HCT116 (cell line): ENCODE data around the gene FXYD1. TPM values are rescaled to one million over a fixed set of nuclear protein-coding genes. Genes with fewer than 3 reads are reported as not detected.

Experiments
- ATAC-seq: fragments of 200-7000 bp; cut with Tn5 transposase; 2 replicates; pipeline ENCODE4 v1.9.1; 2020; ENCODE audit warnings: mild to moderate bottlenecking, moderate library complexity
- BruUV-seq: library from RNA; stranded (reverse); fragments of 400-500 nt; replicated peaks from 2 replicates; lab custom pipeline; 2021; lab: Mats Ljungman, UMichigan
- CTCF ChIA-PET: fragments of 300-600 bp; sonication (Branson Sonifier 250); formaldehyde crosslinking; loops from one replicate; lab custom pipeline; 2021; ENCODE audit warnings: antibody characterized with exemption; lab: Charles Lee
- POLR2A ChIA-PET: fragments of 300-600, 350-600 bp; sonication (Branson Sonifier 250); formaldehyde crosslinking; loops from one replicate; lab custom pipeline; 2021; ENCODE audit warnings: antibody characterized with exemption; lab: Charles Lee
- RAD21 ChIA-PET, 2 experiments: fragments of 300-600 bp; sonication (Branson Sonifier 250); formaldehyde crosslinking; loops; one replicate each; lab custom pipeline; 2023; ENCODE audit warnings: low total read pairs in 2 of 2; ENCODE audit not compliant: uncharacterized antibody in 2 of 2, unreplicated experiment in 2 of 2, low non-redundant PET in 1 of 2; lab: Charles Lee
- DNase-seq: peaks from one replicate; pipeline ENCODE4 v3.0.0-alpha.2; 2010; ENCODE audit warnings: low read depth, low spot score
- H2AFZ ChIP-seq: fragments of 200-600 bp; shearing (Covaris generic), sonication (generic); 2 replicates; pipeline ENCODE4 v1.6.1; 2017; ENCODE audit warnings: low read depth, mixed run types, mixed read lengths, antibody characterized with exemption, low read length; ENCODE audit not compliant: poor library complexity, severe bottlenecking
- H3K27ac ChIP-seq: 2 replicates; pipeline ENCODE4 v1.5.1; 2012; ENCODE audit warnings: low read depth, low read length
- H3K27me3 ChIP-seq: fragments of 200-600 bp; sonication (generic); 2 replicates; pipeline ENCODE4 v1.6.1; 2016; ENCODE audit warnings: mixed run types, low read length, mixed read lengths; ENCODE audit not compliant: insufficient read depth
- H3K36me3 ChIP-seq, 2 experiments: fragments of 200-500 bp in 1 of 2; fragments of 200-600 bp in 1 of 2; sonication (Bioruptor generic) in 1 of 2; sonication (generic) in 1 of 2; 2 replicates each; pipeline versions ENCODE4 v1.5.1 to v1.6.1; 2014 to 2016; ENCODE audit warnings: low read length in 2 of 2, inconsistent platforms in 1 of 2, mixed read lengths in 1 of 2, mixed run types in 1 of 2; ENCODE audit not compliant: insufficient read depth in 2 of 2, control insufficient read depth in 1 of 2
- H3K4me1 ChIP-seq, 2 experiments: fragments of 200-600 bp in 1 of 2; sonication (generic) in 1 of 2; 2 replicates each; pipeline versions ENCODE4 v1.5.1 to v1.6.1; 2012 to 2017; ENCODE audit warnings: low read length in 2 of 2, inconsistent platforms in 1 of 2, mild to moderate bottlenecking in 1 of 2, mixed read lengths in 1 of 2, mixed run types in 1 of 2, moderate library complexity in 1 of 2; ENCODE audit not compliant: insufficient read depth in 2 of 2, control insufficient read depth in 1 of 2
- H3K4me2 ChIP-seq: fragments of 200-600 bp; sonication (generic); 2 replicates; pipeline ENCODE4 v1.6.1; 2017; ENCODE audit warnings: mixed run types, low read length, mixed read lengths
- H3K4me3 ChIP-seq, 2 experiments: fragments of 200-600 bp in 1 of 2; sonication (generic) in 1 of 2; replicated peaks in 1 of 2; 2 replicates each; pipeline ENCODE4 v1.5.1; 2011 to 2016; ENCODE audit warnings: low read length in 2 of 2, control low read depth in 1 of 2, low read depth in 1 of 2, mild to moderate bottlenecking in 1 of 2, mixed read lengths in 1 of 2, mixed run types in 1 of 2
- H3K79me2 ChIP-seq: fragments of 200-600 bp; sonication (generic); 2 replicates; pipeline ENCODE4 v1.6.1; 2017; ENCODE audit warnings: mild to moderate bottlenecking, mixed run types, low read length, moderate library complexity, mixed read lengths; ENCODE audit not compliant: insufficient read depth
- H3K9ac ChIP-seq: fragments of 200-600 bp; sonication (generic); 2 replicates; pipeline ENCODE4 v1.6.1; 2016; ENCODE audit warnings: low read length, mixed read lengths
- H3K9me2 ChIP-seq: fragments of 200-600 bp; sonication (generic), shearing (Covaris generic); 2 replicates; pipeline ENCODE4 v1.6.1; 2017; ENCODE audit warnings: mixed run types, mild to moderate bottlenecking, moderate library complexity; ENCODE audit not compliant: insufficient read depth
- H3K9me3 ChIP-seq, 2 experiments: fragments of 200-500 bp in 1 of 2; fragments of 200-600 bp in 1 of 2; sonication (Bioruptor generic) in 1 of 2; sonication (generic) in 1 of 2; 2 replicates each; pipeline ENCODE4 v1.6.1; 2014 to 2017; ENCODE audit warnings: low read length in 2 of 2, mixed read lengths in 2 of 2, inconsistent platforms in 1 of 2, low read depth in 1 of 2, mild to moderate bottlenecking in 1 of 2, mixed run types in 1 of 2, moderate library complexity in 1 of 2; ENCODE audit not compliant: control insufficient read depth in 1 of 2, insufficient read depth in 1 of 2
- H4K20me1 ChIP-seq: fragments of 200-600 bp; sonication (generic), shearing (Covaris generic); 2 replicates; pipeline ENCODE4 v1.6.1; 2017; ENCODE audit warnings: mixed run types, mild to moderate bottlenecking, moderate library complexity; ENCODE audit not compliant: insufficient read depth
- CBX3 ChIP-seq: IDR thresholded peaks from 2 replicates; pipeline ENCODE4 v1.6.1; 2012; ENCODE audit warnings: low read depth
- ELF1 ChIP-seq: IDR thresholded peaks from 2 replicates; pipeline ENCODE4 v1.6.1; 2012; ENCODE audit warnings: low read depth, borderline replicate concordance
- EZH2 ChIP-seq: fragments of 200-600 bp; sonication (generic); IDR thresholded peaks from 2 replicates; pipeline ENCODE4 v1.6.1; 2017; ENCODE audit warnings: antibody characterized with exemption, mixed run types
- EZH2phosphoT487 ChIP-seq: fragments of 200-600 bp; IDR thresholded peaks from 2 replicates; pipeline ENCODE4 v1.6.1; 2018; ENCODE audit warnings: antibody characterized with exemption, borderline replicate concordance
- FOSL1 ChIP-seq: IDR thresholded peaks from 2 replicates; pipeline ENCODE4 v1.6.1; 2012; ENCODE audit warnings: low read depth
- POLR2A ChIP-seq: IDR thresholded peaks from 2 replicates; pipeline ENCODE4 v1.7.0; 2011; ENCODE audit warnings: borderline replicate concordance; ENCODE audit not compliant: insufficient read depth, insufficient read length; ENCODE audit errors: extremely low read depth
- RAD21 ChIP-seq: IDR thresholded peaks from 2 replicates; pipeline ENCODE4 v1.6.1; 2012; ENCODE audit warnings: low read depth, mild to moderate bottlenecking
- SP1 ChIP-seq: IDR thresholded peaks from 2 replicates; pipeline ENCODE4 v1.6.1; 2012; ENCODE audit warnings: low read depth
- TCF7L2 ChIP-seq: IDR thresholded peaks from 2 replicates; pipeline ENCODE4 v1.7.0; 2011; ENCODE audit warnings: borderline replicate concordance, inconsistent platforms; ENCODE audit not compliant: insufficient read depth, insufficient read length; ENCODE audit errors: extremely low read depth
- YY1 ChIP-seq: IDR thresholded peaks from 2 replicates; pipeline ENCODE4 v1.6.1; 2011; ENCODE audit warnings: low read length, low read depth, moderate library complexity, mild to moderate bottlenecking; ENCODE audit not compliant: insufficient replicate concordance; ENCODE audit errors: extremely low read depth
- ZFX ChIP-seq: fragments of 450-650 bp; IDR thresholded peaks from 2 replicates; pipeline ENCODE4 v1.6.1; 2017
- intact Hi-C: fragments of 100-400 bp; cut with micrococcal nuclease; formaldehyde crosslinking; loops from 2 replicates; pipeline ENCODE4 v1.10.0; 2022
- total RNA-seq: library from RNA; stranded (reverse); gene quantifications from one replicate; pipeline ENCODE4 v1.2.1, GENCODE V29; 2021; ENCODE audit not compliant: unreplicated experiment
- TF ChIP-seq, protein P1 (sequence below): IDR thresholded peaks from 2 replicates; pipeline ENCODE4 v1.6.1; 2011; ENCODE audit warnings: mild to moderate bottlenecking, low read length, moderate library complexity; ENCODE audit not compliant: insufficient replicate concordance; ENCODE audit errors: extremely low read depth
- TF ChIP-seq, protein P2 (sequence below): IDR thresholded peaks from 2 replicates; pipeline ENCODE4 v1.6.1; 2012
- TF ChIP-seq, protein P3 (sequence below): IDR thresholded peaks from 2 replicates; pipeline ENCODE4 v1.6.1; 2012

Gene FXYD1
- total RNA-seq, 1 experiment from 2014 or later = 7.8 TPM

DNA sequence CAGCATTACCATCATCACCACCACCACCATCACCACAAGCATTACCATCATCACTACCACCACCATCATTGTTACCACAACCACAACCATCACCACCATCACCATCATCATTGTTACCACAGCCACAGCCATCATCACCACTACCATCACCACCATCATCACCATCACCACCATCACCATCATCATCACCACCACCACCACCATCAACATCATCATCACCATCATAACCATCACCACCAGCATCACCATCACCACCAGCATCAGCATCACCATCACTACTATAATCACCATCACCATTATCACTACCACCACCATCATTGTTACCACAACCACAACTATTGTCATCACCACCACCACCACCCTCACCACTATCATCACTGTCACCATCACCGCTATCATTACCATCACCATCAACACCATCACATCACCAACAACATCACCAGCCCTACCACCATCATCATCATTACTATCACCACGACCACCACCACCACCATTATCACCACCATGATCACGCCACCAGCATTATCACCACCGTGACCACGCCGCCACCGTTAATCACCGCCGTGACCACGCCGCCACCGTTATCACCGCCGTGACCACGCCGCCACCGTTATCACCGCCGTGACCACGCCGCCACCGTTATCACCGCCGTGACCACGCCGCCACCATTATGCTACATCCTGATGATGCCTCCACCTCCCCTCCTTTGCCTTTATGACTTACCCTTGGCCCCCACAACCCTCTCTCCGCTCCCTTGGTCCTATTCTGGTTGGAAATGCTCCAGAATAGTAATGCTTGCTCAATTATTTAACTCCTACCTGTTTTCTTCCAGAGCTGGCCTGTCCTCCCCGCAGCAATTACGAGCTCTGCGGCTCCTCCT, 33.0 kb upstream of the FXYD1 start:
- DNase-seq (no peak), ATAC-seq (no peak)
- Histone ChIP-seq H3K9ac (no peak overlapping the region), H2AFZ (no peak overlapping the region), H3K4me3 (no peak overlapping the region), H3K36me3 (no peaks in the 10 kb centered on the region), H3K9me2 (no peaks in the 10 kb centered on the region), H3K79me2 (no peaks in the 10 kb centered on the region), H3K9me3 (peaks cover 0 to 11% of the 10 kb centered on the region in 2 experiments; a peak in 1 of 4 replicates), H4K20me1 (no peaks in the 10 kb centered on the region), H3K4me1 (peaks cover 14 to 35% of the 10 kb centered on the region in 2 experiments), H3K4me2 (no peak overlapping the region), H3K27me3 (no peaks in the 10 kb centered on the region), H3K27ac (peak overlapping the region; percentile 52; the same call in 1 of the 2 replicates)
- CTCF ChIA-PET = no interaction called here
- POLR2A ChIA-PET = no interaction called here
- intact Hi-C loops = no loop called here
- RAD21 ChIA-PET = no interaction called here
- TF ChIP-seq, protein P1, sequence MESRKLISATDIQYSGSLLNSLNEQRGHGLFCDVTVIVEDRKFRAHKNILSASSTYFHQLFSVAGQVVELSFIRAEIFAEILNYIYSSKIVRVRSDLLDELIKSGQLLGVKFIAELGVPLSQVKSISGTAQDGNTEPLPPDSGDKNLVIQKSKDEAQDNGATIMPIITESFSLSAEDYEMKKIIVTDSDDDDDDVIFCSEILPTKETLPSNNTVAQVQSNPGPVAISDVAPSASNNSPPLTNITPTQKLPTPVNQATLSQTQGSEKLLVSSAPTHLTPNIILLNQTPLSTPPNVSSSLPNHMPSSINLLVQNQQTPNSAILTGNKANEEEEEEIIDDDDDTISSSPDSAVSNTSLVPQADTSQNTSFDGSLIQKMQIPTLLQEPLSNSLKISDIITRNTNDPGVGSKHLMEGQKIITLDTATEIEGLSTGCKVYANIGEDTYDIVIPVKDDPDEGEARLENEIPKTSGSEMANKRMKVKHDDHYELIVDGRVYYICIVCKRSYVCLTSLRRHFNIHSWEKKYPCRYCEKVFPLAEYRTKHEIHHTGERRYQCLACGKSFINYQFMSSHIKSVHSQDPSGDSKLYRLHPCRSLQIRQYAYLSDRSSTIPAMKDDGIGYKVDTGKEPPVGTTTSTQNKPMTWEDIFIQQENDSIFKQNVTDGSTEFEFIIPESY = no peak
- TF ChIP-seq RAD21 (no peak), TCF7L2 (no peak), YY1 (no peak), FOSL1 (no peak)
- BruUV-seq = no TSS peak

DNA sequence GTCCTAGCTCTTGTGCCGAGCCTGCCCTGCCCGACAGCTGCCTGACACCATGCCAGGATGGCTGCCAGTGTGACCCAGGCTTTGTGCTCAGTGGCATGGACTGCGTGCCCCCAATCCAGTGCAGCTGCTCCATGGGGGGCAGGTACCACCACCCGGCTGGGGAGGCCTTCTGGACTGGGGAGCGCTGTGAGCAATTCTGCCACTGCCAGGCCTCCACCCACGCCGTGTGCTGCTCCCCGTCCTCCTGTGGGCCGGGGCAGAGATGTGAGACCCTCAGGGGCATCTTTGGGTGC, 32.4 kb upstream of the FXYD1 start:
- DNase-seq (no peak), ATAC-seq (no peak)
- H3K36me3 ChIP-seq = no peaks in the 10 kb centered on the region
- BruUV-seq = no TSS peak
- intact Hi-C loops = no loop called here
- no peak overlapping the region for H3K9ac ChIP-seq
- peaks cover 14 to 38% of the 10 kb centered on the region in 2 experiments for H3K4me1 ChIP-seq
- no peaks in the 10 kb centered on the region for H3K27me3 ChIP-seq
- H3K9me3 ChIP-seq = peaks cover 0 to 11% of the 10 kb centered on the region in 2 experiments; a peak in 1 of 4 replicates
- no peaks in the 10 kb centered on the region for H3K79me2 ChIP-seq
- ChIA-PET RAD21 (no interaction called here), POLR2A (no interaction called here), CTCF (no interaction called here)
- no peak overlapping the region for H3K4me3 ChIP-seq
- no peaks in the 10 kb centered on the region for H4K20me1 ChIP-seq
- no peak overlapping the region for H2AFZ ChIP-seq
- H3K4me2 ChIP-seq = no peak overlapping the region
- H3K27ac ChIP-seq = peak overlapping the region; percentile 52; the same call in 1 of the 2 replicates
- no peaks in the 10 kb centered on the region for H3K9me2 ChIP-seq
- TF ChIP-seq EZH2 (no peak), CBX3 (no peak), FOSL1 (no peak), POLR2A (no peak), ELF1 (no peak), EZH2phosphoT487 (no peak), ZFX (no peak), SP1 (no peak)
- TF ChIP-seq, protein P2, sequence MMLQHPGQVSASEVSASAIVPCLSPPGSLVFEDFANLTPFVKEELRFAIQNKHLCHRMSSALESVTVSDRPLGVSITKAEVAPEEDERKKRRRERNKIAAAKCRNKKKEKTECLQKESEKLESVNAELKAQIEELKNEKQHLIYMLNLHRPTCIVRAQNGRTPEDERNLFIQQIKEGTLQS = no peak
- TF ChIP-seq, protein P3, sequence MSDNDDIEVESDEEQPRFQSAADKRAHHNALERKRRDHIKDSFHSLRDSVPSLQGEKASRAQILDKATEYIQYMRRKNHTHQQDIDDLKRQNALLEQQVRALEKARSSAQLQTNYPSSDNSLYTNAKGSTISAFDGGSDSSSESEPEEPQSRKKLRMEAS = no peak
